Jurkat, Clone E6-1 (cell line): ENCODE data around the gene NELL2.

Experiments
- DNase-seq: peaks from one replicate; pipeline ENCODE4 v3.0.0-alpha.2; 2011; ENCODE audit warnings: low read depth, low spot score
- H3K4me3 ChIP-seq: 2 replicates; pipeline ENCODE4 v1.5.1; 2011; ENCODE audit warnings: mild to moderate bottlenecking, low read length, control low read depth, moderate library complexity

The NELL2 gene

DNA sequence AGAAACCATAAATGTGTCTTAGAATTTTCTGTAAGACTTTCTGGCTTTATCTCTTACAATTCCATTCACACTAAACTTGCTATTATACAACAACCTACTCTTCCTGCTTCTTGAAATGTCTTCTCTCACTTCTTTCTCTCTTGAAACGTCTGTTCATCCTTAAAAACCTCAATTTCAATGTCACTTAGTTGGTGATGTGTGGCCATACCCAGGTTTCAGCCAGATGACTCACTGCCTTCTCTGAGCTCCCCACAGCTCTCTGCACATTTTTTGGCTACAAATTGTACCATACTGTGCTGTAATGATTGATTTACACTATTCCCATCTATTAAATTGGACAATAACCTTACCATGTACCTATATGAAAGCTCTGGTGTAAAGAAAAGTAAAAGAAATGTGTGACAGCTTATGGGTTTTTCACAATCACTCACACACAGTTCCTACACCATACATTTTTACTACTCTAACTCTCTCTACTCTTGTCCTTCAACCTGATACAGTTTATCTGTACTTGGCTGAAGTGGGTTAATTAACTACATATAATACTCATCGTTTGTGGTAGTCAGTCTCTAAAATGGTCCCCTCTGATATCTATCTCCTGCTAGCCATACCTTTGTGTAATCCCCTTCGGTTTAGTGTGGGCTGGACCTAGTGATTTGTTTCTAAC lies 222.1 kb downstream of the NELL2 start:
- DNase-seq, result no peak
- no peak overlapping the region for H3K4me3 ChIP-seq

DNA sequence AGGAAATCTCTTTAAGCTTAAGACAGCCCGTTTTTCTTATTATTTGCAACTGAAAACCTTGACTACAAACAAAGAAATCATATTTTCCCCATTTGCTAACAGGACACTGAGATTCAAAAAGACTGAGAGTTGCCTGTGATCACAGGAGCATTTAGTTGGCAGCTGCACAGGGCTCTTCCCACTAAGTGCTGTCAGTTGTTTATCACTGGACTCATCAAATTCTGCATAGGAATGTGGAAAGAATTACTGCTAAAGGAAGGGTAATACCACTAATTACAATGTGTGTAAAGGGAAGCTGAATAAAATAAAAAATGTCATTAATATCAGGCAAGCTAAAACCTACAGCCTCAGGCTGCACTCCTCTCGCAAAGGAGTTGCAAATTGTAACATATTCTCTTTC lies 226.4 kb downstream of the NELL2 start:
- DNase-seq, result no peak
- H3K4me3 ChIP-seq, result no peak overlapping the region

DNA sequence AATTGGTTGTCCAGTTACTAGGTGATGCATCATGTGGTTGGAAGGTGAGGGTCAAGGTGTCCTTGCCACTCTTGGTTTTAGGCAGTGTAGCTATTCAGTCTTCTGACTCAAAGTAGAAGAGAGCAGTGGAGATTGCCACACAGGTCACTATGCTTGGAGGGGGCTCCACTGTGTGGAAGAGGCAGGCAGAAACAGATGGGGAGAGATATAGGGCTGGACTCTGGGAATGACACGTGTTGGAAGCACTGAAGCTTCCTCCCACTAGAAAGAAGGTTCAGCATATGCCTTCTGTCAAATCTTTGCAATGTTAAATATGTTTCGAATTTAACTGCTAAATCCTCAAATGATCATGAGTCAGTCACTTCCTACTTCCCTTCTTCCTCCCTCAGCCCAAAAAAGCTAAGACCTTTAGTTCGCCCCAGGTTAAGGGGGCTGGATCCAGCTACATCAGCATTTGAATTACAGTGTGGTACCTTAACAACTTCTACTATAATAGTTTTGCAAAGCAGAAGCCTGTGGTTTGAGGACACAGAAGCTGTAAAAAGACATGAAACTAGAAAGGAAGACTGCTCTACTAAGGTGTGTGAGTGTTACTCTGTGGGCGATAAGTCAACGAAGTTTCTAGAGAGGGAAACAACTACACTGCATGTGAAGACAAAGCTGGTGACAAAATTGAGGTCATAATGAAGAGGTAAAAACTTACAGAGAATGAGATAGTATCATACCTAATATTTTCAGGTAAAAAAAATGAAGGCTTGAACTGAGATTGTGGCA lies 228.0 kb downstream of the NELL2 start:
- no peak overlapping the region for H3K4me3 ChIP-seq
- no peak for DNase-seq

DNA sequence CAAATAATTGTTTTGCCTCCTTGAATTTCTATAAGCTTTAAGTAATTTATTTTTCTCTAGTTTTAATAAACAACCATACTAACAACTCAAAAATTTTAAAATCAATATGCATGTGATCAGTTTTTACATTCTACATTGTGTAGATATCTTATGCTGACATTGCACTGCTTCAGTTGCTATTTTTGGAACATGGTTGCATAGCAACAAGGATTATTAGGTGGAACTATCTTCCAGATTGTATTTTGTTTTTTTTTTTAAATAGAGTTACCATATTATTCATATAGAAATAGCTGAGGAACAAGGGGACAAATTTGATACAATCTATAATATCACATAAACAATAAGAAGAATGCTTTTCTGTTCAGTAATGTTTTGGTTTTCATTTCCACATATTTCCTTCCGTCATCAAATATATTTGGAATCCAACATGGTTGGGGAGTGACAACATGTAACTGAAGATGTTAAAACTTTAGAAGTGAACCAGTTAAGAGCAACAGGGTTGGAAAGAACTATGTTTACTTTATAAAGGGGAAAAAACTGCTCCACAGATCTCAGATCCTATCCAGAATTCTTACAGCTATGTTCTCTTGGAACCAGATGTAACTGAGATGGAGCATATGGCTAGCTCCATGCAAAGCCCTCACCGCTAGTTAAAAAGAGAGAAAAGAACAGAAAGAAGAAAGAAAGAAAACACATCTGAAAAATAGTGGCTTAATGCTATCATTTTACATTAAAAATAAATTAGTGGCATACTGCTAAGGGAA lies 235.5 kb downstream of the NELL2 start:
- no peak for DNase-seq
- H3K4me3 ChIP-seq, result no peak overlapping the region

DNA sequence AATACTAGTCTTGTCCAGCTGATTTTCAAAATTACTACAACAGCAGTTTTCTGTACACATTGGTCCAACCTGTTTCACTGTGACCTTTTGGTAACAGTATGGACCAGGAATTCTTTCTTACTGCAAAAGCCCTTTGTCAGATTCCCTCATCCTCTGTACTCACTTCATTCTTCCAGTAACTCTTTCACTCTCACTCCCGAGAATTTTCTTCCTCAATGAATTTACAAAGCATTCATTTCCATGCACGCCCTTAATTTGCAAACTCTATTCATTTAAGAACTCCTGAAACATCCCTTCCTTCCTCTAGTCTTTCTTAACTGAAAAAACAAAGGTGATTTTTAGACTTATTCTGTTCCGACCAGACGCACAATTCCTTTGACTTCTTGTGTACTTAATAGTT lies 238.2 kb downstream of the NELL2 start:
- DNase-seq, result no peak
- H3K4me3 ChIP-seq, result no peak overlapping the region

DNA sequence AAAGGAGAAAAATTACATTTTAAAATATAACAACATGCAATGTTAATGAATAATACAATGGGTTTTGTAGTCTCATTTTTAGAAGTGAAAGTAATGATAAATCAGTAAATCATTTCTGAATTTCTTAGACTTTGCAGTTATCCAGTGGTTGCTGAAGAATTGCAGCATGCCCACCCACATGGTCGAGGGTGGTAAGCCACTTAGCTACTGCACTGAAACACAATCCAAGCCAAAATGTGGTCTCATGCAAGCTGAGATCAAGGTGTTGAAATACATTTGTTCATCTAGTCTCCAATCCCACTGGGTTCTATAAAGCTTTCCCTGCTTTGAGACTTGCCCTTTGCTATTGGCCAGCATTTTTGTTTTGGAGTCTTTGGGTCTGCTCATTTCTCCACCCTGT lies 247.9 kb downstream of the NELL2 start:
- DNase-seq, result no peak

DNA sequence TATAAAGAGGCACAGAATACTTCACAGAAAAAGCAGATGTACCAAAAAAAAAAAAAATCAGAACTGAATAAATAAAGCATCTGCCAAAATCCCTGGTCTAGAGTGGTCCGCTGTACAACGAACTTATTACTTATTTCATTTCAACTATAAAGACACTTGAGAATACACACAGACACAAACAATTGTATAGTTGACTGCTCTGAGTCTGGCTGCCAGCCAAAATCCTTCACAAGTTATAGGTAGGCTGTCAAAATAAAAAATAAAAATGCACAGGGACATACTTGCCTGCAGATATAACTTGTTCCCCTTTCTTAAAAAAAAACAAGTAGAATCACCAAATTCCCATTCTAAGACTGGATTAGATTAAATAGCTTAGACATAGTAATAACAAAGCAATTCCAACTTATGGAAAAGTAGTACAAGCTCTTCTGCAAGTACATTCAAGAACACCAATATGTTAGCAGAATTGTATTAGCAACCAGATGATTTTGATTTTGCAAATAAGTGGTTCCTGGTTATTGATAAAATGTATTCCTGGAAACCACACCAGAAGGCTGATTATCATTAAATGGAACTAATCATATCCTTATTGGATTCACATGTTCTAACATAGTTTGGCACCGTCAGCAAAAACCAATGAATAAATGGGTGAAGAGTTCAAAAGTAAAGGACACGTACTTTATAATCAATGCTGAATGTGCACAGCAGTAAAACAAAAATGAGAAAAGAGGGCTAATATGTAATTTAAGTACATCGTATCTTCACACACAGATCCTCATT lies 248.5 kb downstream of the NELL2 start:
- no peak for DNase-seq
- no peak overlapping the region for H3K4me3 ChIP-seq

More for the DNA sequence above, 247.9 kb downstream of the NELL2 start:
- H3K4me3 ChIP-seq, result no peak overlapping the region

DNA sequence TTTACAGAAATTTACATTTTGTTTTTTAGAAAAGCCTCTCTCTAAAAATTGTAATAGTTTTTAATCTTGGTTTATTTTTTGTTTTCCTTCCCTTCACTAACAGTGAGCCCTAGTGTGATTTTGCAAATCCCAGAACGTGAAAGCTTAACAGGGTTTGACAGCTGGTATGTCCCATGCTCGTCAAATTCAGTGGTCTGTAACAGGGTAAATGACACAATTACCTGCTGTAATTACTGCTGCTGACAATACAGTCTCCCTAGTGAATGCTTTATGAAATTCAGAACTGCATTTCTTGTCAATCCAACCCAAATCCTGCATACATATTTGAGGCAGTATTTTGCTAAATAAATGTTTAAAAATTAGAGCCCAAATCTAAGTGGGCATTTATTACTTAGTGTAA lies 249.2 kb downstream of the NELL2 start:
- DNase-seq, result no peak
- H3K4me3 ChIP-seq, result no peak overlapping the region

DNA sequence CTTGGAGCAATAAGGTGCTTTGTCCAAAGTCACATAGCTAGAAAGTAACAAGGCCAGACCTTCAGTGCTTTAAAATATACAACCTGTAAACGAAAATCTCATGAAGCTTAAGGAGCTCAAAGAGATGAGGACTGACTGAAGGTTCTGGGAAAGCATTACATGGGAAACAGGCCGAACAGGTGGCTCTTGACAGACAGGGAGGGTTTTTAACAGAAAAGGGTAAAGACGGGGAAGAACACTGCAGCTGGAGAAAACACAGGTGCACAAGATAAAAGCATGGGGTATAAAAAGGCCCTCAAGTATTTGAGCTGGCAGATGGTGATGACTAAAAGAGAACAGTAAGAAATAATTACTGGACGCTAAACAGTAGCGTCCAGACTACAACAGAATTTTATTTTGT lies 257.2 kb downstream of the NELL2 start:
- no peak overlapping the region for H3K4me3 ChIP-seq
- DNase-seq, result no peak

DNA sequence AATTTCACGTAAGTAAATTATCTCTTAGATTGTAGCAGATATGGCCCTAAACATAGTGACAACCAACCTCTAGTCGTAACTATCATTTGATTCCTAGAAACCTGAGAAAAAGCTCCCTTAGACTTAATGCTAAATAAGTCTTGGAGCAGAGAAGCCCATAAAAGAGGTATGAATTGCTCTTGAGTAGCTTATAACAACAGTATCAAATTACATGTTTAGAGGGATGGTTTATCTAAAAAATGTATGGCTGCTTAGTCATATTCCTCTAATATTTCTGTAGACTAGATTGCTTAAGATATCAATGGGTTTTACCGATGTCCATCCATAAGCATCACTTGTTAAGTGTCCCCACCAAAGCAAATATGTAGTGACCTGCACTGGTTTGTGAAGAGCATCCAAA lies 259.7 kb downstream of the NELL2 start:
- DNase-seq, result no peak
- no peak overlapping the region for H3K4me3 ChIP-seq

DNA sequence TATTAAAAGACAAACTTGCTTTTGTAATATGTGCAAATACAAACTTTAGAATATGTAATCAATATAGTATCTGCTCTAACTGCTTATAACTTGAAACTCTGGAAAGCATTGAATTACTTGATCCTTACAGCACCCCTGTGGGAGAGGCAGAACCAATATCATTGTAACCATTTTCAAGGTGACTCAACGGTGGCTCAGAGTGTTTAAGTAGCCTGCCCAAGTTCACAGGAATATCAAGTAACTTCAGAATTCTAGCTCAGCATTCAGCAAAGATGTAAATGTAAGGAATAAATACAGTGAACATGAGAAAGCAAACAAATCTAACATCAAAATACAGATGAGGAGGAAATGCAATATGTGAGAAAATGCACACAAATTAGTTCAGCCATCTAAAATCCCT lies 264.6 kb downstream of the NELL2 start:
- DNase-seq, result no peak
- H3K4me3 ChIP-seq, result no peak overlapping the region

DNA sequence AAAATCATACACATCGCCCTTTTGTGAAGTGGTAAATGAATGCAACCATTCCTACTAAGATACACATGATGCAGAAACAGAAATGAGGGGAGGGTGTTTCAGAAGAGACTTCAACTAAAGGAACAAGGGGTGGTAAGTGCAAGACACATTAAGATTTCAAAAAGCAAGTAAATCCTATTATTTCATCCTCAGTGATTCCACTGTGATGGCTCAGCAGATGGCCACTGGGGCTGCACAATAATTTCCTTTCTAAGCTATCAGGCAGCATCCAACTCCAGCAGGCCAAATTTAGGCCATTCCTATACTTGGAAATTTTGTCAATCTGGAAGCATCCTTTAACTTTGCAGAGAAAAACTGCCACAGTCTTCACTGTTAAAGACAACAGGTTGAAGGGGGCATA lies 272.4 kb downstream of the NELL2 start:
- no peak overlapping the region for H3K4me3 ChIP-seq
- DNase-seq, result no peak

DNA sequence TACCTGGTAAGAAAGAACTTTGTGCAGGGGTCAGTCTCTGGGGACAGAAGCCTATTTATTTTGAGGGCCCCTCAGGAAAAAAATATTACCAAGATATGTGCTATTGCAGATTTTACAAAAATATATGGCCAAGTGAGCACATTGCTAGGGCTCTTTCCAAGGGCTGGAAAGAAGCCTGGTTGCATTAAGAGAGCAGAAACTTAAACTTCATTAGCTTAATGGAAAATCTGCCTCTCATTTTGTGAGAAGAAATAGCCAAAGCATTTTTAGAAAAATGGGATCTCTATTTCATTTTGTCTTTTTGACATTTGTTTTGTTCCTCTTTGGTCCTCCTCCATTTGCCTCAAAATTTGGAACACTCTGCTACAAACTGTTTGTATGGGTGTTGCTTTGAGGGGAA lies 283.5 kb downstream of the NELL2 start:
- no peak overlapping the region for H3K4me3 ChIP-seq
- no peak for DNase-seq

DNA sequence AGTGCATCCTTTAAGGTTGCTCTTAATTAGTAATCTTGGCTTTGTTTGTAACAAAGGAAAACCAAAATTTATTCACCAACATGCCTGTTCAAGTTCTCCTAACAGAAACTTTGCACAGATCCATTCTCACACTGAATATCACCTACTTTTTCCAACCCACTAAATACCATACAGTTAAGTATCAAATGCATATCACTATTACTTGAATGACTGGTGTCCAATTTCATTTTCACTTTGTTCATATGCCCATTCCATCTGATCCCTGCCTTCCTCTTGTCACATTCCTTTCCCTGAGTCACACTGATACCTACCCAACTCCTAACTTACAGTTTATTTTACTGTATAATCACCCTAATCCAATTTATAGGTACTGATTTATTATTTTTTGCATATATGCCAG lies 286.4 kb downstream of the NELL2 start:
- no peak overlapping the region for H3K4me3 ChIP-seq
- no peak for DNase-seq

DNA sequence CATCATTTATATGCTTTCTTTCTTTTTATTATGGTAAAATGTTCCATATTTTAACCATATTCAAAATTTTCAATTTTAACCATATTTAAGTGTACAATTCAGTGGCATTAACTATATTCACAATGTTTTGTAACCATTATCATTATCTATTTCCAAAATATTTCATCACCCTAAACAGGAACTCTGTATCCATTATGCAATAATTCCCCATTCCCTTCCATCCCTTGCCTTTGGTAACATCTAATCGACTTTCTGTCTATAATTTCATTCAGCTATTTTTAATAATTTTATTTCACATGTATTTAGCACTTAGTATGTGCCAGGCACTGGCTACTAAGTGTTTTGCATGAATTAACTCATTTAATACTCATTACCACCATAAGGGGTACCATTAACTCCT lies 287.5 kb downstream of the NELL2 start:
- no peak overlapping the region for H3K4me3 ChIP-seq
- DNase-seq, result no peak

DNA sequence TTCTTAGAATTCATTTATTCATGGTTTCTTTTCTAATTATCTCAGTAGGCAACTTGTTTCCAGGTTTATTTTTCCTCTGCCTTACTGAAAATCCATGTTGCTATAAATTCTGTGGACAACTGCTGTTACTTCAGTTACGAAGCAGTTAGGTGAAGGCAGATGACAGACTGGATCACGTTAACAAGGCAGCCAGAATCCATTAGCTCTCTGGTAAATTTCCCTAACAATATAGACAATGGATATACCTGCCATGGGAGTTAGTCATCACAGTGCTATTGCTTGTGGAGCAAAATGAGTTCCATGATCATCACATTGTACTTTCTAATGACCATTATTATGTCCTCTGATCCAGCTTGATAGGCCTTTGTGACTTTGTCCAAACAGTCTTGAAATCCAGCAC lies 291.5 kb downstream of the NELL2 start:
- DNase-seq, result no peak
- no peak overlapping the region for H3K4me3 ChIP-seq

DNA sequence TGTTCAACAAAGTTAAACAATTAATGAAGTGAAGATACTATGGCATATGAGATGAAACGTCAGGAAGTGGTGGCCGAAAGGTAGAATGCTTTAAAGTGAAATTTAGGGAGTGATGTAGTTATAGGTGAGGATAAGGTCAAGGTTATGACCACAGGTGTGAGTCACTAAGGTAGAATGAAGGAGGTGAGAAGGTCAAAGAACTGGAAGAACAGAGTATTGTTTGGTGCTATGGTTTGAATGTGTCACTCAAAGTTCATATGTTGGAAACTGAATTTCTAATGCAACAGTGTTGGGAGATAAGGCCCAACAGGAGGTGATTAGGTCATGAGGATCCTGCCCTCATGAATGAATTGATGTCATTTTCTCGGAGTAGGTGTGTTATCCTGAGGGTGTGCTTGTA lies 293.6 kb downstream of the NELL2 start:
- no peak overlapping the region for H3K4me3 ChIP-seq
- no peak for DNase-seq

DNA sequence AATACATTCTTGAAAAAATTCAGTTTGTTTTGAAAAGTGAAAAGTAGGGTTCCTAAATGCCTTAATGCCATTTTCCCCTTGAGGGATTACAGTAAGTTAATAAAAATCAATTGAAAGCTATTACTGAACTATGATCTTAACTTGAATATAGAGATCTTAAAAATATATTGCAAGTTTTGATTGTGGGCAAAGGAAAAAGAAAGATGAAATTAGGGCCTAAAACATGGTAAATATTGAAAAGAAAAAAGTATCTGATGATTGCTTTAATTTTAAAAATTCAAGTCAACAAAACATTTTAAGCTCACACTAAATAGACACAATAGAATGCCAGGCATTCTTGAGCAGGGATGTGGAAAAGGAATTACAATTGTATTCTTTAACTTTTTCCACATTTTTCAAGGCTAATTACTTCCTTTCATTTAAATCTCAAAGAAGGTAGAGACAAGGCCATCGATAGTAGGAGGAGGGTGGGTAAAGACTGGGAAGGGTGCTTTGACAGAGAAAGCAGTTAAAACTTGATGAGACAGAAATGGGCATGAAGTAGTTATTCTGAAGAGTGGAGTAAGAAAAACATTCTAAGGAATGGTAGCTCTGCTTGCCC lies 294.4 kb downstream of the NELL2 start:
- no peak for DNase-seq
- no peak overlapping the region for H3K4me3 ChIP-seq

DNA sequence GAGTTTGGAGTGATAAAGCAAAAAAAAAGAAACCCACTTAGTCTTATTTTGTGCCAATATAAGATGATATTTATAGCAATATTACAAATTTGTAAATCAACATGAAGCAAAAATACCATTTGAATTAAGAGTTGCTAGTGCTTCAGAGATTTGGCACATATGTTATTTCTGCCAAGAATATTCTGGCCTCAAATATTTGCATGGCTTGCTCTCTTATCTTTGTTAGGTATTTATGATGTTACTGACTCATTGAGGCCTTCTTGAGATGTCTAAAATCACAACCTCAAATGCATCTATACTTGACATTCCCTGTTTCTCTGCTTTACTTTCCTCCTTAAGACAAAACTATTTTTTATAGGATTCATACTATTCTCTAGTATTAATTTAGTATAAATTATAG lies 301.5 kb downstream of the NELL2 start:
- no peak overlapping the region for H3K4me3 ChIP-seq
- DNase-seq, result no peak
